GM13977 (cell line): ENCODE data around the gene HORMAD2.

ENCODE experiments used
- DNase-seq: peaks from one replicate; pipeline ENCODE4 v3.0.0; 2012; ENCODE audit warnings: low spot score
- in situ Hi-C: fragments of 300-500 bp; cut with MboI; formaldehyde crosslinking; loops from one replicate; pipeline ENCODE4 v1.12.0; 2022; ENCODE audit warnings: low sequenced_read_pairs, low pct_unique_long_range_greater_than_20kb, mixed read lengths, inconsistent platforms; ENCODE audit not compliant: unreplicated experiment
- TF ChIP-seq, protein P1 (sequence below): IDR thresholded peaks from 2 replicates; pipeline ENCODE4 v1.5.1; 2012; ENCODE audit warnings: mild to moderate bottlenecking, control low read depth; ENCODE audit not compliant: insufficient read depth; ENCODE audit errors: extremely low read depth, missing control alignments

HORMAD2 gene

DNA sequence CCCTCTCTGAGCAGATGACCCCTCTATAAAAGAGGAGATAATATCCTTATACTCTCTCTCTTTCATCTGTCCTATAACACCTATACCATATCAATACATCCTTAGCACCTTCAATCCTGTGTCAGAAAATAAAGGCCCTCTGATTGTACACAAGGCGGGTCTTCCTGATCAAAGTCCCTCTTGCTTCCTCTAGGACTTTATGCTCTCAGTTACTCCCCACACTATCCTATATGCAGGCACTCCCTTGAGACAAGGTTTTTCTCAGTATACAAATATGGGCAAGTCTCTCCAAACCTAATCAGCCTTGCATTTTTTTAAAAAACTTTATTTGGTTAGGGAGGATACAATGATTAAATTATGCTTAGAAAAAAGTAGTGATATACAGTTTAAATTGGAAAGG, 17.3 kb upstream of the HORMAD2 start:
- in situ Hi-C loops, result no loop called here
- no peak for DNase-seq
- TF ChIP-seq, protein P1, sequence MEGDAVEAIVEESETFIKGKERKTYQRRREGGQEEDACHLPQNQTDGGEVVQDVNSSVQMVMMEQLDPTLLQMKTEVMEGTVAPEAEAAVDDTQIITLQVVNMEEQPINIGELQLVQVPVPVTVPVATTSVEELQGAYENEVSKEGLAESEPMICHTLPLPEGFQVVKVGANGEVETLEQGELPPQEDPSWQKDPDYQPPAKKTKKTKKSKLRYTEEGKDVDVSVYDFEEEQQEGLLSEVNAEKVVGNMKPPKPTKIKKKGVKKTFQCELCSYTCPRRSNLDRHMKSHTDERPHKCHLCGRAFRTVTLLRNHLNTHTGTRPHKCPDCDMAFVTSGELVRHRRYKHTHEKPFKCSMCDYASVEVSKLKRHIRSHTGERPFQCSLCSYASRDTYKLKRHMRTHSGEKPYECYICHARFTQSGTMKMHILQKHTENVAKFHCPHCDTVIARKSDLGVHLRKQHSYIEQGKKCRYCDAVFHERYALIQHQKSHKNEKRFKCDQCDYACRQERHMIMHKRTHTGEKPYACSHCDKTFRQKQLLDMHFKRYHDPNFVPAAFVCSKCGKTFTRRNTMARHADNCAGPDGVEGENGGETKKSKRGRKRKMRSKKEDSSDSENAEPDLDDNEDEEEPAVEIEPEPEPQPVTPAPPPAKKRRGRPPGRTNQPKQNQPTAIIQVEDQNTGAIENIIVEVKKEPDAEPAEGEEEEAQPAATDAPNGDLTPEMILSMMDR, result no peak

DNA sequence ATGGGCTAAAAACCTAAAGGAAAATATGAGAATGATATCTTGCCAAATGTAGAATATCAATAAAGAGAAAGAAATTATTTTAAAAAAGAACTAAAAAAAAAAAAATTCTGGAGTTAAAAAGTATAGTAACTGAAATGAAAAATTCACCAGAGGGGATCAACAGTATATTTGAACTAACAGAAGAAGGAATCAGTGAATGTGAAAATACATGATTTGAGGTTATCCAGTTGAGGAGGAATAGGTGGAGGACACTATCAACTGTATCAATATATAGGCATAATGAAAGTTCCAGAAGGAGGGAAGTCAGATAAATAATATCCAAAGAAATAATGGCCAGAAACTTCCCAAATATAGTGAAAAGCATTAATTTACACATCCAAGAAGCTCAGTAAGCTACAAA, 16.1 kb upstream of the HORMAD2 start:
- in situ Hi-C loops, result no loop called here
- TF ChIP-seq, protein P1, result no peak
- DNase-seq, result no peak

DNA sequence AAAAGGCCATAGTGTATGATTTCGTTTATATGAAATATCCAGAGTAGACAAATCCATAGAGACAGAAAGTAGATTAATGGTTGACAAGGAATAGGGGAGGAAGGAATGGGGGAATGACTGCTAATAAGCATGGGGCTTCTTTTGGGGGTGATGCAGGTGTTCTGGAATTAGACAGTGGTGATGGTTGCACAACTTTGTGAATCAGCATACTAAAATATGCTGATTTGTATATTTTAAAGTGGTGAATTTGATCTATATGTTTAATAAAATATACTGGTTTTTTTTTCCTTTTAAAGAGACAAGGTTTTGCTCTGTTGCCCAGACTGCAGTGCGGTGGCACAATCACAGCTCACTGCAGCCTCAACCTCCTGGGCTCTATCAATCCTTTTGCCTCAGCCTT, 6.5 kb upstream of the HORMAD2 start:
- no peak for DNase-seq
- in situ Hi-C loops, result no loop called here

DNA sequence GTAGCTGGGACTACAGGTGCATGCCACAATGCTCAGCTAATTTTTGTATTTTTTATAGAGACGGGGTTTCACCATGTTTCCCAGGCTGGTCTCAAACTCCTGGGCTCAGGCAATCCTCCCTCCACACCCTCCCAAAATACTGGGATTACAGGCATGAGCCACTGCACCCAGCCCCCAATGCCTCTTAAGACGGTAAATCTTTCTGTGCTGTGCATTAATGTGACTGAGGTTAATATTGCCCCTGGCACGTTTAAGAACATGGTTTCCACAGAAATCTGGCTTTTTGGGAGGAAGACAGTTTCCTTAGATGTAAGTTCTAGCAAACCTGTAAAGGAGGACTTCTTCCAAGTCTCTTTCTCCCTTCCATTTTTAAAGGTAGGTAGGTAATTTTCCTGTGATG, 6.1 kb upstream of the HORMAD2 start:
- TF ChIP-seq, protein P1, result no peak
- DNase-seq, result no peak
- in situ Hi-C loops, result no loop called here

More for the DNA sequence above, 6.5 kb upstream of the HORMAD2 start:
- TF ChIP-seq, protein P1, result no peak

DNA sequence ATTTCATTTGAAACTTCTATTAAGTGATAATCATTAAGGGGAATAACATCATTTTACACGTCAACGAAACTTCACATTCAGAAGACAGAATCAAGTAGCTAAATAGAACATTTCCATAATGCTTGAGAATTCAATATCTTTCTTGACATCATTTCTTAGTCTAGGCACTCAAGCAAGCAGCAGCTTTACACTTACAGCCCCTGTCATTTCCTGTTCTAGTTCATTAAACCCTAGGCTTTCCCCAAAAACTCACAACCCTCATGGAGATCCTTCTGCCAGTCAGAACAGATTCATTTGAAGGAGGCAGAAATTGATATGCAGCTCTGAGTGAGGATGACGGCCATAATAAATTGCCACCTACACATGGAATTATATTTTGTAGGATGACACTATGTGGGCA, 5.3 kb upstream of the HORMAD2 start:
- TF ChIP-seq, protein P1, result no peak
- no peak for DNase-seq
- in situ Hi-C loops, result no loop called here

DNA sequence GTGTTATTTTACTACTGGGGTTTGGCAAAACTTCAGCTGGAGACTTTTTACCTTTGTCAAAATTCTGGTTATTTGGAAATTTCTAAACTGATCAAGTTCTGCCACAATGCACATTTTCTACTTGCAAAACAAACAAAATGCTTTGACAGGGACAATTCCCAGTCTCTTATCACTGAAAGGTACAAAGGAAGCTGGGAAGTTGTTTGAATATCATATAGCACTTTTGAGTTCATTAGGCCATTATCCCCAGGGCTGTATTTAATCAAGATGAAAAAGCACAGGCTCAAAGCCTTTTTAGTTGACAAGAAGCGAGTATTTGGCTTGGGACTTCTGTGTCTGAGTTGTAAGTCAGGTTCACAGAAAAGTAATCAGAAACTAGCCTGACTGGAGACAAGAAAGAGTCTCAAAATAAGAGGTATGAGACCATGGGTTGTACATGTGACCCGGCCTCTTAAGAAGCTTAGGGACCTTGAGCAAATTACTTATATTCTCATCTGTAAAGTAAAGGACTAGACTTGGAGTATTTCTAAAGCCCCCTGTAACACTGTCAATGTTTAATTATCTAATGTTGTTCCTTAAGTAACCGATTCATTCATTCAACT, 2.9 kb upstream of the HORMAD2 start:
- no peak for DNase-seq
- TF ChIP-seq, protein P1, result no peak

More for the DNA sequence above, 2.9 kb upstream of the HORMAD2 start:
- in situ Hi-C loops, result no loop called here
